RWPE1 (cell line): Measurements from ENCODE around the gene EFNA1.
A peak's percentile ranks its signal among the peaks of the same experiment; 100 is the strongest.

Experiments
- CTCF ChIA-PET: fragments of 350-600 bp; sonication (Branson Sonifier 250); formaldehyde crosslinking; extraction: SDS; loops from one replicate; lab custom pipeline; 2021; lab: Yijun Ruan, JAX
- POLR2A ChIA-PET: fragments of 400-600 bp; formaldehyde crosslinking; extraction: SDS; loops from one replicate; lab custom pipeline; 2020; ENCODE audit warnings: antibody characterized with exemption; ENCODE audit not compliant: low non-redundant PET; lab: Yijun Ruan, JAX
- DNase-seq: peaks from one replicate; pipeline ENCODE4 v3.0.0; 2012; ENCODE audit warnings: low spot score
- H3K27ac ChIP-seq: fragments of 450-650 bp; 2 replicates; pipeline ENCODE4 v1.5.1; 2017
- TF ChIP-seq, protein P1 (sequence below): fragments of 450-650 bp; conservative IDR thresholded peaks from 2 replicates; pipeline ENCODE4 v1.5.1; 2017; ENCODE audit warnings: low read depth, mild to moderate bottlenecking

The EFNA1 gene

GRCh38 chr1:155081472-155082300 is 46.0 kb upstream of the EFNA1 start:
- DNase-seq, result no peak
- H3K27ac ChIP-seq, result no peak overlapping the region
- ChIA-PET CTCF (interaction anchor here (1.9 kb wide), 1 partner anchor 10 kb away, joined by 6 read pairs; no protein-coding TSS in a partner anchor), POLR2A (no interaction called here)
- TF ChIP-seq, protein P1, sequence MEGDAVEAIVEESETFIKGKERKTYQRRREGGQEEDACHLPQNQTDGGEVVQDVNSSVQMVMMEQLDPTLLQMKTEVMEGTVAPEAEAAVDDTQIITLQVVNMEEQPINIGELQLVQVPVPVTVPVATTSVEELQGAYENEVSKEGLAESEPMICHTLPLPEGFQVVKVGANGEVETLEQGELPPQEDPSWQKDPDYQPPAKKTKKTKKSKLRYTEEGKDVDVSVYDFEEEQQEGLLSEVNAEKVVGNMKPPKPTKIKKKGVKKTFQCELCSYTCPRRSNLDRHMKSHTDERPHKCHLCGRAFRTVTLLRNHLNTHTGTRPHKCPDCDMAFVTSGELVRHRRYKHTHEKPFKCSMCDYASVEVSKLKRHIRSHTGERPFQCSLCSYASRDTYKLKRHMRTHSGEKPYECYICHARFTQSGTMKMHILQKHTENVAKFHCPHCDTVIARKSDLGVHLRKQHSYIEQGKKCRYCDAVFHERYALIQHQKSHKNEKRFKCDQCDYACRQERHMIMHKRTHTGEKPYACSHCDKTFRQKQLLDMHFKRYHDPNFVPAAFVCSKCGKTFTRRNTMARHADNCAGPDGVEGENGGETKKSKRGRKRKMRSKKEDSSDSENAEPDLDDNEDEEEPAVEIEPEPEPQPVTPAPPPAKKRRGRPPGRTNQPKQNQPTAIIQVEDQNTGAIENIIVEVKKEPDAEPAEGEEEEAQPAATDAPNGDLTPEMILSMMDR, result no peak

GRCh38 chr1:155082301-155083051 is 45.2 kb upstream of the EFNA1 start:
- DNase-seq, result no peak
- ChIA-PET CTCF (interaction anchor here (0.6 to 1.9 kb wide), 5 partner anchors 9 to 31 kb away, joined by 3 to 6 read pairs (median 5); partner anchors contain the start of gene ADAM15), POLR2A (interaction anchor here (1.3 kb wide), 1 partner anchor 31 kb away, joined by 12 read pairs; the partner anchor contains the start of gene ADAM15)
- H3K27ac ChIP-seq, result peak overlapping the region; percentile 25; the same call in 1 of the 2 replicates
- TF ChIP-seq, protein P1, result no peak

DNA sequence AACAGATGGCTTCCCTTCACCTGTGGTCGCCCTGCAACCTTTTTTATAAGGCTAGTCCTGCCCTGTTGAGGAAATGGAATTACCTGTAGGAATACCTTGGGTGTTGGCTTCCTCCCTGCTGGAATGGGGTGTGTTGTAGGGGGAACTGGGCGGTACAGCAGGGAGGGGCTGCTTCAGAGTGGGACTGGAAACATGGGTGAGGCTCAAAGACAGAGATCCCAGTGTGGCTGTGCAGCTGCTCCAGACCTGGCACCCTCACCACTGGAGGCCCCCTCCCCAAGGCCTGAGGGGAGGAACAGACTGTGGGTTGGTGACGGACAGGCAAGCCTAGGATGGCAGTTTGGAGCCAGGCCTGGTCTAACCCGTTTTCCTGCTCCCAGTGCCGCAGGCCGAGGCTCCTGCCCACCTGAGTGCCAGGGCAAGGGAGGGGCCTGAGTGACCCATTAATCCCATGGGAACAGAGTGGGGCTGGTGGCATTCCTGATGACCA is 44.6 kb upstream of the EFNA1 start:
- ChIA-PET POLR2A (interaction anchor here (1.3 kb wide), 1 partner anchor 32 kb away, joined by 12 read pairs; the partner anchor contains the start of gene ADAM15), CTCF (interaction anchor here (0.6 to 1.9 kb wide), 6 partner anchors 9 to 39 kb away, joined by 3 to 6 read pairs (median 4); partner anchors contain the start of gene ADAM15)
- no peak for DNase-seq
- TF ChIP-seq, protein P1, result no peak
- peak overlapping the region; percentile 25; the same call in 1 of the 2 replicates for H3K27ac ChIP-seq

DNA sequence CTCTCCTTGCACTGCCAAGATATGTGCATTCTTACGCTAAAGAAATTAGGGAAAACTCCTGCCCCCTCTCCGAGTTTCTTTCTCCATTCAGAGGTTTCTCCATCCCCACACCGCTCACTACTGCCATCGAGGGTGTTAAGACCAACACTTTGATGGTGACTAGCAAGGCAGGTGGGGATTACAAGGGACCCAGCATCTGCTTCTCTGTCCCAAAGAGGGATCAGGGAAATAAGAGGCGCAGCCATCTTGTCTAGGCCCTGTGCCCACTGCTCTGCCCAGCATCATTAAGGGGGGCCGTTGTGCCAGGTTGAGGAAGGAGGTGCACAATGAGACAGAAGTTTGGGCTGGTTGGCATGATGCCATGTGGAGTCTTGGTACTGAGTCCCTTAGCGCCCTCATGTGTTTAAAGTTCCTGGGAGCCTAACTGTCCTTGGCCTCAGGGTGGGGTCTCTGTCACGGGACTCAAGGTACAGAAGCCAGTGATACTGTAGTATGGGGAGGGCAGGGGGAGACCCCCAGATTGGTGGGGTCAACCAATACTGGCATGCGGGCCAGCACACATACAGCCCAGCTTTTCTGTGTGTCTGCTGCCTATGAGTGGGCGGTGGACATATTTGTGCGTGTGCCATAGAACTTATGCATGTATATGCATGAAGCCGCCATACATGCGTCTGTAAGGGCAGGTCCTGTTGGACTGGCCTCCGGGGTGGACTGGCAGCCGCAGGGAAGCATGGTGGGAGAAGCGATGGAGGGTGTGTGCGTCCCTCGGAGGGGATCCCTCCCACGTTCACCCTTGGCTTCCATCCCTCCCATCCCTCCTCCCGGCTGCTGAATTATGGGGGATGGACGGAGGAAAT is 43.6 kb upstream of the EFNA1 start:
- no peak for DNase-seq
- ChIA-PET CTCF (interaction anchor here (0.6 to 3.1 kb wide), 14 partner anchors 8 to 138 kb away, joined by 3 to 21 read pairs (median 5); partner anchors contain the start of genes ADAM15 and KRTCAP2), POLR2A (no interaction called here)
- peak overlapping the region; percentile 89 for H3K27ac ChIP-seq
- TF ChIP-seq, protein P1, result no peak; the same call in 1 of the 2 replicates

DNA sequence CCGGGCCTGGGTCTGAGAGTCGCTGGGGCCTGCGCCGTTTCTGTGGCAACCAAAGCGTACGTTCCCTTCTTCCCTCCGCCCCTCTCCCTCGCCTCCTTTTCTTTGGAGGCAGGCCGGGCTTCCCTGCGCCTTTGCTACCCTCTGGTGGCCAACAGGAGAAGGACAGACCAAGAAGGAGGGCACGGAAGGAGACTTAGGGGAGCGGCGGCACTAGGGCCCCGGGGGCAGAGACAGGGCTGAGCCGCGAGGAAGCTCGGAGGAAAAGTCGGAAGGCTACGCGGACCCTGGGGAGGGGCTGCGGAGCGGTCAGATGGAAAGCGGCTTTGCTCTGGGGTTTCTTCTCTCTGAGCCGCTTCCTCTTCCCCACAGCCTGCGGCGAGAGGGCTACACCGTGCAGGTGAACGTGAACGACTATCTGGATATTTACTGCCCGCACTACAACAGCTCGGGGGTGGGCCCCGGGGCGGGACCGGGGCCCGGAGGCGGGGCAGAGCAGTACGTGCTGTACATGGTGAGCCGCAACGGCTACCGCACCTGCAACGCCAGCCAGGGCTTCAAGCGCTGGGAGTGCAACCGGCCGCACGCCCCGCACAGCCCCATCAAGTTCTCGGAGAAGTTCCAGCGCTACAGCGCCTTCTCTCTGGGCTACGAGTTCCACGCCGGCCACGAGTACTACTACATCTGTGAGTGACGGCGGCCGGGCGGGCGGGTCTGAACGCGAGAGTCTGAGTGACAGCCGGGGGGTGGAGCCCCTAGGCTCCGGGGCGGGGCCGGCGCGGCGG is 42.8 kb upstream of the EFNA1 start:
- POLR2A ChIA-PET, result no interaction called here
- H3K27ac ChIP-seq, result peak overlapping the region; percentile 89
- CTCF ChIA-PET, result interaction anchor here (0.5 to 3.1 kb wide), 30 partner anchors 9 to 1365 kb away, joined by 3 to 21 read pairs (median 5); partner anchors contain the start of genes ADAM15, KRTCAP2 and SLC50A1
- peak; percentile 95 for DNase-seq
- TF ChIP-seq, protein P1, result peak; percentile 81
